ENCODE measurements around the gene ACOT13. TPM values are rescaled to one million over a fixed set of nuclear protein-coding genes. Genes with fewer than 3 reads are reported as not detected.
A peak's percentile ranks its signal among the peaks of the same experiment; 100 is the strongest.
"Not testable (repeated sequence)": the region's sequence is repeated elsewhere in the genome, so short reads cannot be mapped to it uniquely, and the experiment has no call there.

ACOT13 gene
- total RNA-seq, 1 donor from 2014 or later: 16.8 TPM

- no peak for DNase-seq (ENCODE audit: low spot score)
These were observed 26.1 kb downstream of the ACOT13 start for GRCh38 chr6:24692848-24693592.

- no peak for DNase-seq (ENCODE audit: low spot score)
These were observed 27.3 kb downstream of the ACOT13 start for GRCh38 chr6:24694198-24694597.

- not testable (repeated sequence) for DNase-seq (ENCODE audit: low spot score)
These were observed 28.8 kb downstream of the ACOT13 start for GRCh38 chr6:24695635-24696034.

GRCh38 chr6:24696097-24696496 is 29.2 kb downstream of the ACOT13 start:
- DNase-seq (ENCODE audit: low spot score): no peak

GRCh38 chr6:24699521-24700359 is 32.9 kb downstream of the ACOT13 start:
- no peak for DNase-seq (ENCODE audit: low spot score)

GRCh38 chr6:24702720-24703282 is 35.9 kb downstream of the ACOT13 start:
- DNase-seq (ENCODE audit: low spot score): no peak

- DNase-seq (ENCODE audit: low spot score): no peak
These were observed 37.6 kb downstream of the ACOT13 start for GRCh38 chr6:24704468-24704867.

- no peak for DNase-seq (ENCODE audit: low spot score)
These were observed 41.7 kb downstream of the ACOT13 start for GRCh38 chr6:24708612-24709011.

GRCh38 chr6:24709014-24709711 is 42.3 kb downstream of the ACOT13 start:
- DNase-seq (ENCODE audit: low spot score): no peak

GRCh38 chr6:24710519-24711303 is 43.8 kb downstream of the ACOT13 start:
- no peak for DNase-seq (ENCODE audit: low spot score)

GRCh38 chr6:24716602-24717148 is 49.8 kb downstream of the ACOT13 start:
- not testable (repeated sequence) for DNase-seq (ENCODE audit: low spot score)

- DNase-seq (ENCODE audit: low spot score): no peak
These were observed 51.7 kb downstream of the ACOT13 start for GRCh38 chr6:24718449-24719124.

GRCh38 chr6:24719125-24719971 is 52.5 kb downstream of the ACOT13 start, which contains the start of gene C6orf62:
Gene C6orf62 (minus strand): TSS chr6:24719154. CDS start chr6:24718668, 486 bp downstream.
- no peak for DNase-seq (ENCODE audit: low spot score)

- peak; percentile 66 for DNase-seq (ENCODE audit: low spot score)
These were observed 53.3 kb downstream of the ACOT13 start for GRCh38 chr6:24720131-24720603.

GRCh38 chr6:24720604-24721460 is 54.0 kb downstream of the ACOT13 start:
- DNase-seq (ENCODE audit: low spot score): peak; percentile 100

- no peak for DNase-seq (ENCODE audit: low spot score)
These were observed 54.8 kb downstream of the ACOT13 start for GRCh38 chr6:24721461-24722215.

- DNase-seq (ENCODE audit: low spot score): no peak
These were observed 56.4 kb downstream of the ACOT13 start for GRCh38 chr6:24723270-24723669.
